Neural cell (in vitro differentiated cells): ENCODE measurements around the gene TNIP3. TPM values are rescaled to one million over a fixed set of nuclear protein-coding genes. Genes with fewer than 3 reads are reported as not detected.

Experiments used
- H2AFZ ChIP-seq: fragments of 200-600, 300-800 bp; sonication (generic), shearing (Covaris generic); 2 replicates; pipeline ENCODE4 v1.6.0; 2014; ENCODE audit warnings: low read depth, mild to moderate bottlenecking, antibody characterized with exemption, low read length, moderate library complexity
- H3F3A ChIP-seq: fragments of 200-600 bp; shearing (Covaris generic); 2 replicates; pipeline ENCODE4 v1.6.1; 2016; ENCODE audit warnings: mild to moderate bottlenecking, moderate library complexity, mixed read lengths, antibody characterized with exemption, low read length; ENCODE audit not compliant: insufficient read depth, poor library complexity, severe bottlenecking
- H3K27ac ChIP-seq: fragments of 200-600, 300-800 bp; sonication (generic), shearing (Covaris generic); 2 replicates; pipeline ENCODE4 v1.5.1; 2014; ENCODE audit warnings: mild to moderate bottlenecking, low read length, moderate library complexity
- H3K27me3 ChIP-seq: fragments of 300-800, 200-600 bp; sonication (generic), shearing (Covaris generic); 2 replicates; pipeline ENCODE4 v1.6.0; 2014; ENCODE audit warnings: mild to moderate bottlenecking, low read depth, low read length, moderate library complexity; ENCODE audit not compliant: insufficient read depth
- H3K36me3 ChIP-seq: fragments of 300-800, 200-600 bp; sonication (generic), shearing (Covaris generic); 2 replicates; pipeline ENCODE4 v1.5.1; 2014; ENCODE audit warnings: mild to moderate bottlenecking, antibody characterized with exemption, low read length, moderate library complexity; ENCODE audit not compliant: insufficient read depth
- H3K4me2 ChIP-seq: fragments of 300-800, 200-600 bp; sonication (generic), shearing (Covaris generic); 2 replicates; pipeline ENCODE4 v1.6.0; 2014; ENCODE audit warnings: mild to moderate bottlenecking, low read length
- H3K4me3 ChIP-seq: fragments of 300-800, 200-600 bp; sonication (generic), shearing (Covaris generic); 2 replicates; pipeline ENCODE4 v1.5.1; 2014; ENCODE audit warnings: mild to moderate bottlenecking, low read length, moderate library complexity
- H3K79me2 ChIP-seq: fragments of 200-600 bp; shearing (Covaris generic); replicated peaks from 2 replicates; pipeline ENCODE4 v1.6.0; 2014; ENCODE audit warnings: mild to moderate bottlenecking, low read length, moderate library complexity; ENCODE audit not compliant: insufficient read depth
- H3K9ac ChIP-seq: fragments of 300-800, 200-600 bp; sonication (generic), shearing (Covaris generic); 2 replicates; pipeline ENCODE4 v1.6.1; 2016; ENCODE audit warnings: mild to moderate bottlenecking, low read length, mixed read lengths
- H3K9me2 ChIP-seq: fragments of 200-600 bp; shearing (Covaris generic); 2 replicates; pipeline ENCODE4 v1.6.1; 2016; ENCODE audit warnings: mild to moderate bottlenecking, low read length, mixed read lengths; ENCODE audit not compliant: insufficient read depth
- H3K9me3 ChIP-seq: fragments of 200-600, 300-800 bp; sonication (generic), shearing (Covaris generic); 2 replicates; pipeline ENCODE4 v1.6.1; 2016; ENCODE audit warnings: mild to moderate bottlenecking, mixed run types, low read length, moderate library complexity, mixed read lengths
- H4K20me1 ChIP-seq: fragments of 200-600 bp; shearing (Covaris generic); 2 replicates; pipeline ENCODE4 v1.6.1; 2016; ENCODE audit warnings: mild to moderate bottlenecking, mixed run types; ENCODE audit not compliant: insufficient read depth
- CTCF ChIP-seq: fragments of 450-650 bp; IDR thresholded peaks from 2 replicates; pipeline ENCODE4 v1.5.1; 2014; ENCODE audit warnings: antibody characterized with exemption, mild to moderate bottlenecking, moderate library complexity; ENCODE audit not compliant: poor library complexity, severe bottlenecking
- EP300 ChIP-seq: fragments of 450-650 bp; conservative IDR thresholded peaks from 2 replicates; pipeline ENCODE4 v1.6.1; 2014; ENCODE audit warnings: antibody characterized with exemption, mild to moderate bottlenecking, moderate library complexity; ENCODE audit not compliant: poor library complexity, severe bottlenecking
- EZH2 ChIP-seq: fragments of 200-600, 300-800 bp; shearing (Covaris generic), sonication (generic); IDR thresholded peaks from 2 replicates; pipeline ENCODE4 v1.6.1; 2014; ENCODE audit warnings: antibody characterized with exemption, low read length, borderline replicate concordance, mild to moderate bottlenecking; ENCODE audit not compliant: insufficient read depth, poor library complexity, severe bottlenecking
- MXI1 ChIP-seq: fragments of 450-650 bp; conservative IDR thresholded peaks from 2 replicates; pipeline ENCODE4 v1.6.1; 2014; ENCODE audit warnings: antibody characterized with exemption, mild to moderate bottlenecking; ENCODE audit not compliant: poor library complexity, severe bottlenecking
- POLR2AphosphoS5 ChIP-seq: IDR thresholded peaks from 2 replicates; pipeline ENCODE4 v1.6.1; 2012
- RAD21 ChIP-seq: fragments of 450-650 bp; conservative IDR thresholded peaks from 2 replicates; pipeline ENCODE4 v1.6.1; 2014; ENCODE audit warnings: antibody characterized with exemption, mild to moderate bottlenecking, moderate library complexity
- REST ChIP-seq: IDR thresholded peaks from 2 replicates; pipeline ENCODE4 v1.6.1; 2012; ENCODE audit warnings: borderline replicate concordance
- SMC3 ChIP-seq: fragments of 450-650 bp; conservative IDR thresholded peaks from 2 replicates; pipeline ENCODE4 v1.6.1; 2014; ENCODE audit warnings: antibody characterized with exemption, mild to moderate bottlenecking, moderate library complexity; ENCODE audit not compliant: poor library complexity
- TAF1 ChIP-seq: IDR thresholded peaks from 2 replicates; pipeline ENCODE4 v1.6.1; 2012; ENCODE audit warnings: low read depth
- polyA plus RNA-seq: library from polyadenylated mRNA; depleted of rRNA; stranded (reverse); fragments of >200 nt; gene quantifications from 2 replicates; pipeline ENCODE4 v1.2.3, GENCODE V29; 2014

The TNIP3 gene
- polyA plus RNA-seq, 1 donor from 2014 or later = 0.09 TPM

- H4K20me1 ChIP-seq = no peaks in the 10 kb centered on the region
- no peak overlapping the region for H3K9ac ChIP-seq
- H3K27me3 ChIP-seq = no peaks in the 10 kb centered on the region
- no peaks in the 10 kb centered on the region for H3F3A ChIP-seq
- no peak overlapping the region for H2AFZ ChIP-seq
- no peak overlapping the region for H3K4me3 ChIP-seq
- H3K4me2 ChIP-seq = no peak overlapping the region
- no peak overlapping the region for H3K27ac ChIP-seq
- TF ChIP-seq SMC3 (no peak), MXI1 (no peak), REST (no peak), EP300 (no peak), RAD21 (no peak), TAF1 (no peak), CTCF (no peak), POLR2AphosphoS5 (no peak), EZH2 (no peak)
- no peaks in the 10 kb centered on the region for H3K36me3 ChIP-seq
- no peaks in the 10 kb centered on the region for H3K9me3 ChIP-seq
- H3K9me2 ChIP-seq = no peaks in the 10 kb centered on the region
- no peaks in the 10 kb centered on the region for H3K79me2 ChIP-seq
Measured at GRCh38 chr4:121183361-121183760, 19.2 kb upstream of the TNIP3 start.

GRCh38 chr4:121182296-121182695 is 18.2 kb upstream of the TNIP3 start:
- Histone ChIP-seq H2AFZ (no peak overlapping the region), H3K9me3 (no peaks in the 10 kb centered on the region), H3K36me3 (no peaks in the 10 kb centered on the region), H3K79me2 (no peaks in the 10 kb centered on the region), H4K20me1 (no peaks in the 10 kb centered on the region), H3K9me2 (no peaks in the 10 kb centered on the region), H3K27me3 (no peaks in the 10 kb centered on the region), H3K9ac (no peak overlapping the region), H3K4me3 (no peak overlapping the region), H3K4me2 (no peak overlapping the region), H3F3A (no peaks in the 10 kb centered on the region), H3K27ac (no peak overlapping the region)
- TF ChIP-seq TAF1 (no peak), POLR2AphosphoS5 (no peak), EZH2 (no peak), MXI1 (no peak), EP300 (no peak), RAD21 (no peak), CTCF (no peak), SMC3 (no peak), REST (no peak)
